ENCODE measurements around the gene SKI. TPM values are rescaled to one million over a fixed set of nuclear protein-coding genes. Genes with fewer than 3 reads are reported as not detected.

Gene SKI
- total and polyA plus RNA-seq, 5 donors: 35.6 to 83.1 (median 65.3) TPM

GRCh38 chr1:2334883-2335534 lies 106.9 kb downstream of the SKI start:
- Histone ChIP-seq H3K9me3 (ENCODE audit: control insufficient read depth, low read length) (no peaks in the 10 kb centered on the region), H3K27ac (ENCODE audit: low read length) (no peak overlapping the region), H3K4me1 (ENCODE audit: control insufficient read depth, insufficient read depth, low read length) (peaks cover 3% of the 10 kb centered on the region), H3K4me3 (ENCODE audit: low read length) (no peak overlapping the region), H3K27me3 (ENCODE audit: control insufficient read depth, insufficient read depth) (no peaks in the 10 kb centered on the region)
- ATAC-seq: no peak
- DNase-seq: no peak
- 73% methylated on average over 33 of the region's 33 CpGs for WGBS
- intact Hi-C loops (cut with DNase I): no loop called here

GRCh38 chr1:2335721-2336455 lies 107.8 kb downstream of the SKI start:
- Histone ChIP-seq H3K27ac (ENCODE audit: low read length) (no peak overlapping the region), H3K4me1 (ENCODE audit: control insufficient read depth, insufficient read depth, low read length) (no peaks in the 10 kb centered on the region), H3K9me3 (ENCODE audit: control insufficient read depth, low read length) (no peaks in the 10 kb centered on the region), H3K27me3 (ENCODE audit: control insufficient read depth, insufficient read depth) (no peaks in the 10 kb centered on the region), H3K4me3 (ENCODE audit: low read length) (no peak overlapping the region)
- intact Hi-C loops (cut with DNase I): no loop called here
- DNase-seq (no peak), ATAC-seq (no peak)
- 91% methylated on average over 36 of the region's 36 CpGs for WGBS

GRCh38 chr1:2336499-2336898 lies 108.4 kb downstream of the SKI start:
- H3K4me1 ChIP-seq (ENCODE audit: control insufficient read depth, insufficient read depth, low read length): no peaks in the 10 kb centered on the region
- WGBS: 82% methylated on average over 11 of the region's 11 CpGs
- no peak overlapping the region for H3K4me3 ChIP-seq (ENCODE audit: low read length)
- DNase-seq (no peak), ATAC-seq (no peak)
- H3K27me3 ChIP-seq (ENCODE audit: control insufficient read depth, insufficient read depth): no peaks in the 10 kb centered on the region
- no peak overlapping the region for H3K27ac ChIP-seq (ENCODE audit: low read length)
- intact Hi-C loops (cut with DNase I): no loop called here
- H3K9me3 ChIP-seq (ENCODE audit: control insufficient read depth, low read length): no peaks in the 10 kb centered on the region

- intact Hi-C loops (cut with DNase I): no loop called here
- Histone ChIP-seq H3K4me1 (ENCODE audit: control insufficient read depth, insufficient read depth, low read length) (no peaks in the 10 kb centered on the region), H3K9me3 (ENCODE audit: control insufficient read depth, low read length) (no peaks in the 10 kb centered on the region), H3K27ac (ENCODE audit: low read length) (no peak overlapping the region), H3K4me3 (ENCODE audit: low read length) (no peak overlapping the region), H3K27me3 (ENCODE audit: control insufficient read depth, insufficient read depth) (no peaks in the 10 kb centered on the region)
- no peak for ATAC-seq
- DNase-seq: no peak
- 91% methylated on average over 23 of the region's 23 CpGs for WGBS
These were observed 109.0 kb downstream of the SKI start for GRCh38 chr1:2337081-2337480.

- ATAC-seq (no peak), DNase-seq (peak in 1 of 3 donors; percentile 26)
- 63% methylated on average over 10 of the region's 10 CpGs for WGBS
- H3K4me1 ChIP-seq (ENCODE audit: control insufficient read depth, insufficient read depth, low read length): no peaks in the 10 kb centered on the region
- H3K27me3 ChIP-seq (ENCODE audit: control insufficient read depth, insufficient read depth): no peaks in the 10 kb centered on the region
- no peak overlapping the region for H3K27ac ChIP-seq (ENCODE audit: low read length)
- H3K9me3 ChIP-seq (ENCODE audit: control insufficient read depth, low read length): no peaks in the 10 kb centered on the region
- intact Hi-C loops (cut with DNase I): no loop called here
- H3K4me3 ChIP-seq (ENCODE audit: low read length): no peak overlapping the region
These were observed 109.4 kb downstream of the SKI start for GRCh38 chr1:2337501-2337900.

- Histone ChIP-seq H3K4me3 (ENCODE audit: low read length) (no peak overlapping the region), H3K27me3 (ENCODE audit: control insufficient read depth, insufficient read depth) (no peaks in the 10 kb centered on the region), H3K4me1 (ENCODE audit: control insufficient read depth, insufficient read depth, low read length) (no peaks in the 10 kb centered on the region), H3K27ac (ENCODE audit: low read length) (no peak overlapping the region), H3K9me3 (ENCODE audit: control insufficient read depth, low read length) (no peaks in the 10 kb centered on the region)
- ATAC-seq (no peak), DNase-seq (peak; percentile 11 to 53 (median 42))
- WGBS: 87% methylated on average over 45 of the region's 45 CpGs
- intact Hi-C loops (cut with DNase I): no loop called here
These were observed 111.3 kb downstream of the SKI start for GRCh38 chr1:2339206-2340085.

GRCh38 chr1:2340086-2340917 lies 112.2 kb downstream of the SKI start:
- 90% methylated on average over 24 of the region's 24 CpGs for WGBS
- H3K9me3 ChIP-seq (ENCODE audit: control insufficient read depth, low read length): no peaks in the 10 kb centered on the region
- intact Hi-C loops (cut with DNase I): no loop called here
- no peaks in the 10 kb centered on the region for H3K27me3 ChIP-seq (ENCODE audit: control insufficient read depth, insufficient read depth)
- ATAC-seq (no peak), DNase-seq (peak in 2 of 3 donors; percentile 18 to 34)
- H3K27ac ChIP-seq (ENCODE audit: low read length): no peak overlapping the region
- H3K4me3 ChIP-seq (ENCODE audit: low read length): no peak overlapping the region
- H3K4me1 ChIP-seq (ENCODE audit: control insufficient read depth, insufficient read depth, low read length): no peaks in the 10 kb centered on the region

GRCh38 chr1:2340918-2341254 lies 112.8 kb downstream of the SKI start:
- intact Hi-C loops (cut with DNase I): no loop called here
- H3K4me3 ChIP-seq (ENCODE audit: low read length): no peak overlapping the region
- 92% methylated on average over 14 of the region's 14 CpGs for WGBS
- H3K9me3 ChIP-seq (ENCODE audit: control insufficient read depth, low read length): no peaks in the 10 kb centered on the region
- peak; percentile 12 to 41 (median 40) for DNase-seq
- no peak for ATAC-seq
- no peaks in the 10 kb centered on the region for H3K4me1 ChIP-seq (ENCODE audit: control insufficient read depth, insufficient read depth, low read length)
- no peak overlapping the region for H3K27ac ChIP-seq (ENCODE audit: low read length)
- no peaks in the 10 kb centered on the region for H3K27me3 ChIP-seq (ENCODE audit: control insufficient read depth, insufficient read depth)

GRCh38 chr1:2341706-2342383 lies 113.7 kb downstream of the SKI start:
- intact Hi-C loops (cut with DNase I): no loop called here
- Histone ChIP-seq H3K4me3 (ENCODE audit: low read length) (no peak overlapping the region), H3K9me3 (ENCODE audit: control insufficient read depth, low read length) (no peaks in the 10 kb centered on the region), H3K27me3 (ENCODE audit: control insufficient read depth, insufficient read depth) (no peaks in the 10 kb centered on the region), H3K27ac (ENCODE audit: low read length) (no peak overlapping the region), H3K4me1 (ENCODE audit: control insufficient read depth, insufficient read depth, low read length) (no peaks in the 10 kb centered on the region)
- 89% methylated on average over 29 of the region's 29 CpGs for WGBS
- ATAC-seq (no peak), DNase-seq (peak in 2 of 3 donors; percentile 11 to 31)

- Histone ChIP-seq H3K27ac (ENCODE audit: low read length) (no peak overlapping the region), H3K9me3 (ENCODE audit: control insufficient read depth, low read length) (no peaks in the 10 kb centered on the region)
- ATAC-seq: no peak
These were observed 114.4 kb downstream of the SKI start for GRCh38 chr1:2342384-2343022.

More at GRCh38 chr1:2342384-2343022, 114.4 kb downstream of the SKI start:
- intact Hi-C loops (cut with DNase I): no loop called here
- H3K4me1 ChIP-seq (ENCODE audit: control insufficient read depth, insufficient read depth, low read length): no peaks in the 10 kb centered on the region
- no peak overlapping the region for H3K4me3 ChIP-seq (ENCODE audit: low read length)
- DNase-seq: peak; percentile 7 to 33 (median 21)
- 90% methylated on average over 21 of the region's 21 CpGs for WGBS
- no peaks in the 10 kb centered on the region for H3K27me3 ChIP-seq (ENCODE audit: control insufficient read depth, insufficient read depth)

All from right cardiac atrium (tissue), 5 donors.